EH (cell line): ENCODE results near the gene CHST9.
"Not testable (repeated sequence)": the region's sequence is repeated elsewhere in the genome, so short reads cannot be mapped to it uniquely, and the experiment has no call there.

Experiments used
- DNase-seq: peaks from one replicate; pipeline ENCODE4 v3.0.0-alpha.2; 2015; ENCODE audit warnings: low read depth

Gene CHST9

DNA sequence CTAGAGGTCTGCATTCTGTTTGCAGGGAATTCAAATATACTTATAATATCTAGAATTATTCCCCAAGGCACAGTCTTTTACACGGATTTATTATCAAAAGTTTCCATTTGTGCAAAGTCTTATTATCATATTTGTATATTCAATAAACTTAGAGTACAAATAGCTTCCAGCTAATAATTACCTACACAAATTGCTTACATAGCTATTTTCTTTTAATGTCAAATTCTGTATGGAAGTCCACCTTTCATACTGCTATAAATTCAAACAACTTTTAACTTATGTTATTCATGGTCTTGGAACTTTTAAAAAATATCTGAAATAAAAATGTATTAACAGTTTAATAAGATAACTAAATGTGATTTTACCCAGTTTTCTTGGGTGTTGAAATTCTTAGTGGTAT lies 13.1 kb downstream of the CHST9 start:
- DNase-seq = no peak

DNA sequence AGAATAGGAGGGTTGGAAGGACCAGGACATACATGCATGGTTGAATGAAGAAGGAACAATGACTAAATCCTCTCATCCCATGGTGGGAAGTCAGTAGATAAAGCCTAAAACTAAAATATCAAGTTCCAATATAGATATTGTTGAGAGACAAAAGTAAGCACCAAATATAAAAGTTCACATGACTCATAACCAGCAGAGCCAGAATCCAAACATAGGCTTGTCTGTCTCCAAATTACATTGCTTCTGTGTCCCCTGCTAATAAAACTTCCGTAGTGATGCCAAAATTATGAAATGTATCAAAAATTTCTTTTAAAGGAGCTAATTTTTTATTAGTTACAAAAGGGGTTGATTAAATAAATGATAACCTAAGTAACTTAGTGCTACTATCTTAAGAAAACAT lies 19.7 kb downstream of the CHST9 start:
- no peak for DNase-seq

DNA sequence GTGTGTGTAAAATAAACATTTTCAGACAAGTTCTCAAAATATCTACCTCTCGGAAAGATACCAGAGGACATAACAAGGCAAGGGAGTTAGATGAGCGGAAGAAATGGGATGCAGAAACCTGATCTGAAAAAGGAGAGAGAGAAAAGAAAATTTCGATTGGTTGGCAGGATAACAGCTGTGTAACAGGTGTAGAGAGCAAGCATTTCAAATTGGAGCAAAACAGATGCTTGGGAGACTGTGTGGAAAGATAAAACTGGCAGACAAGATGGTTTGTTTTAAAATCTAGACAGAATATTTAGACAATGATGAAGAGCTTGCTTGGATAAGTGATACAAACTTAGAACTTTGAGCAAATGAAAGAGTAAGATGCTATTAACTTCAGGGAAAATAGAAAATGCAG lies 20.2 kb downstream of the CHST9 start:
- DNase-seq = no peak

DNA sequence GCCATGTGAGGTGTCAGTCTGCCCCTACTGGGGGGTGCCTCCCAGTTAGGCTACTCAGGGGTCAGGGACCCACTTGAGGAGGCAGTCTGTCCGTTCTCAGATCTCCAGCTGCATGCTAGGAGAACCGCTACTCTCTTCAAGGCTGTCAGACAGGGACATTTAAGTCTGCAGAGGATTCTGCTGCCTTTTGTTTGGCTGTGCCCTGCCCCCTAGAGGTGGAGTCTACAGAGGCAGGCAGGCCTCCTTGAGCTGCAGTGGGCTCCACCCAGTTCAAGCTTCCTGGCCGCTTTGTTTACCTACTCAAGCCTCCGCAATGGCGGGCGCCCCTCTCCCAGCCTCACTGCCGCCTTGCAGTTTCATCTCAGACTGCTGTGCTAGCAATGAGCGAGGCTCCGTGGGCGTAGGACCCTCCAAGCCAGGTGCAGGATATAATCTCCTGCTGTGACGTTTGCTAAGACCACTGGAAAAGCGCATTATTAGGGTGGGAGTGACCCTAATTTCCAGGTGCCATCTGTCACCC lies 21.9 kb downstream of the CHST9 start:
- not testable (repeated sequence) for DNase-seq

DNA sequence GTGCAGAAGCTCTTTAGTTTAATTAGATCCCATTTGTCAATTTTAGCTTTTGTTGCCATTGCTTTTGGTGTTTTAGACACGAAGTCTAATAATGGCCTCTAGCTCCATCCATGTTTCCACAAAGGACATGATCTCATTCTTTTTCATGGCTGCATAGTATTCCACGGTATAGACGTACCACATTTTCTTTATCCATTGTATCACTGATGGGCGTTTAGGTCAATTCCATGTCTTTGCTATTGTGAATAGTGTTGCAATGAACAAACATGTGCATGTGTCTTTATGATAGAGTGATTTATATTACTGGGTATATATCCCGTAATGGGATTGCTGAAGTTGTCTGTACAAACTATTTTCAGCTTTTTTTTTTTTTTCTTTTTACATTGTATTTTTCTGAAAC lies 35.9 kb downstream of the CHST9 start:
- not testable (repeated sequence) for DNase-seq

DNA sequence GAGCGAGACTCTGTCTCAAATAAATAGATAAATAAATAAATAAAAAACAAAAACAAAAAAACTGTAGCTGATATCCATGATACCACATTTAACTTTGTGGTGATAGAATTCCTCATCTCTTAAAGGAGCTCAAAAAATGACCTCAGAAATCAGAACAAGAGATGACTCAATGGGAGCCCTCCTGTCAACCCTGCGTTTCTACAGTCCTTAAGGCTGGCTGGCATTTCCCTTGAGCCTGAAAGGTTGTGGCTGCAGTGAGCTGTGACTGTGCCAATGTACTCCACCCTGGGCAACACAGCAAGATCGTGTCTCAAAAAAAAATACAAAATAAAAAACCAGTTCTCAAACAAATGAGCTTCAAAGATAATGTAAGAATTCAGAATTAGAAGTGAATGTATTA lies 40.4 kb downstream of the CHST9 start:
- DNase-seq = no peak

DNA sequence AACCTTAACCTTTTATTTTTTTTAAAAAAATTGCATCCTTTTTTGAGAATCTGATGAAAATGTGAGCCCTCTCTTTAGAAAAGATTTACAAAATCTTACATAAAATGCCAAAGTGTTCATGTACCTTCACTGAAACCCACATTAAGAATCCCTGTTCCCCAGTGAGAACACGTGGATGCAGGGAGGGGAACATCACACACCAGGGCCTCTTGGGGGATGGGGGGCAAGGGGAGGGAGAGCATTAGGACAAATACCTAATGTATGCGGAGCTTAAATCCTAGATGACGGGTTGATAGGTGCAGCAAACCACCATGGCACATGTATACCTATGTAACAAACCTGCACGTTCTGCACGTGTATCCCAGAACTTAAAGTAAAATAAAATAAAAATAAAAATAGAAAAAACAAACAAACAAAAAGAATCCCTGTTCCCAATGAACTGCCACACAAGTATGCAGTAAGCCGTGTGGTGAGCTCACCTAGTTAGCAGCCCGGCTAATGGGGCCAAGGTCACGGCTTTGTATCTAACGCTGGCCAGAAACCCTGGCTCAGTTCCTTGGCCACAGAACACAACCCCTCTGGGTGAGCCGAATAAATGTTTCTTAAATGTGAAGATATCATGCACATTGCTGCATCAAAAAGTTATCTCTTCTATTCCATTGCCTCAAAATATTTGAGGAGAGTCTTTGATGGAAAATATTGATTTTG lies 41.4 kb downstream of the CHST9 start:
- no peak for DNase-seq

DNA sequence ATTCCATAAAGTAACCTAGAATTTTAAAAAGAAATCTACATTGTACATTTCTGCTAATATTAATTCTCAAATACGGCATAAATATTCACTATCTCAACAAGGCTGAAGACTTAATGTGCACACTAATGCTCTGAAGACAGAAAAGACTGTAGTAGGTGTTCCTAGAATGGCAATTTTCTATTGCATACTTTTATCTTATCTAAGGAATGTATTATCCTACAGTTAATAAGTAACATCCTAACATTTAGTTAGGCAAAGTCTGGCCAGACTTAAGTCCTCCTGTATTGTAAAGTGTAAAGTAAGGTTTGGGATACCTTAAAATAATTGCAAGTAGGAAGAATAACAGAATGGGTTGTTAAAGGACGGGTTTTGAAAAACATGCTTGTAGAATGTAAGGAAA lies 42.2 kb downstream of the CHST9 start:
- DNase-seq = no peak

DNA sequence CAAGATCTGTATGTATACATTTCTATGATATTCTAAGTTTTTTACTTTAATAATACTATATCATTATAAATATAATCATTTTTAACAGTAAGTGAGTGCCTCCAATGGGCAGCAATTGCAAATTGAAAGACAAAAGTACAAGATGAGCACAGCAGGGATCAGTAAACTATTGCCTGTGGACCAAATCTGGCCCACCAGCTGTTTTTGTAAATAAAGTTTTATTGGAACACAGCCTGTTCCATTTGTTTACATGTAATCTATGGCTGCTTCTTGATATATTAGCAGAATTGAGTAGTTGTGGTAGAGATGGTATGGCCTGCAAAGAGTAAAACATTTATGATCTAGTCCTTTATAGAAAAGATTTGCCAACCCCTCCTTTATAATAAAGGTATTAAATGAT lies 43.2 kb downstream of the CHST9 start:
- no peak for DNase-seq

DNA sequence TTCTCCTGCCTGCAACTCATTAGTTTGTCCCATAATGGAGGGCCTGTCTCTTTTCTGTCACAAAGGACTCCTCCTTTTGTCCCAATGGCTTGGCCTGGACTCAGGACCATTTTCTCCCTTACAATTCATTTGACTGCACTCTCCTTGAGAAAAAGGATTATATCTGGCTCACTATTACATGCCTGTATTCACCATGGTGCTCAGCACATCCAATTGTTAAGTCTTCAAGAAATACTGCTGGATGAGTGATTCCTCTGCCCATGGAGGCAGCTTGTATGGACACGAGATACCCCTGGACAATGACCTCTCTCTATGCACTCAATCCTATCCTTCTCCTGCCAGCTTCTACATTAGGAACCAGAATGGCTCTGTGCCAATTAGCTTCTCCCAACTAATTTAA lies 47.0 kb downstream of the CHST9 start:
- DNase-seq = no peak

DNA sequence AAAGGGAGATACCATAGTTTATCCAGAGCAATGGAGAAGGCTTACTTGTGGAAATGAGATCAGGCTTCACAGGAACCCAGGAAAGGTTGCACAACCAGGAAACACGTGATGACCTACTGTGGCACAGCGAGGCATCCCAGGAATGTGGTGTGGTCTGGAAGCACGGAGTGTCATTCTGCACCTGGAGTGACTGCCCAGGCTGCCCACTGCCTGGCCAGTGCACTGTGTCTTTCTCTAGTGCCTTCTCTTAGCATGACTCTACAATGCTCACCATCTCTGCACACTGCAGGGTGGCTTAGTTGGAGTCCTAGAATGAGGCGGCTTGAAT lies 48.9 kb downstream of the CHST9 start:
- no peak for DNase-seq

DNA sequence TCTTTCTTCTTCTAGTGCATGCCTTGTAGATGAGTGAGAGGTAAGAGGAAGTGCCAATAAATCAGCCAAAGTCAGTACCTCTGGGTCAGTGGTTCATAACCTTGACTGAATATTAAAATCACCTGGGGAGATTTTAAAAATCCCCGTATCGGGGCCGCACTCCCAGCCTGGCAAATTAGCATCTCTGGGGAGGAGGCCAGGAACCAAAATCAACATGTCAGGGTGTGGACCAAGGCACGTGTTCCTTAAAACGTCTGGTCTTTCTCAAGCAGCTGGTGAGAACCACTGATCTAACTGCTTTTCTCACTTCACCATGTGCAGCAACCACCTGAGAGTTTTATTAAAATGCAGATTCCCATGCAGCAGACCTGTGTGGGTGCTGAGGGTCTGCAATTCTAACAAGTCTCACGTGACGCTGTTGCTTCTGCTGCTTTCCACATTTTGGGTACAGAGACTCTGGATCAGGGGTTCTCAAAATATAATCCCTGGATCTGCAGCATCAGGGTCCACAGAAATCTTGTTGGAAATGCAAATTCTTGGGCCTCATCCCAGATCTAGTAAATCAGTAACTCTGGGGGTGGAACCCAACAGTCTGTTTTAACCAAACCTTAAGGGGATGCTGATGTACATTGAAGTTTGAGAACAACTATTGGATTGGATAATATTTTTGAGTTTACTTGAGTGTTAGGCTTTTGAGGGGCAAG lies 49.5 kb downstream of the CHST9 start:
- no peak for DNase-seq

DNA sequence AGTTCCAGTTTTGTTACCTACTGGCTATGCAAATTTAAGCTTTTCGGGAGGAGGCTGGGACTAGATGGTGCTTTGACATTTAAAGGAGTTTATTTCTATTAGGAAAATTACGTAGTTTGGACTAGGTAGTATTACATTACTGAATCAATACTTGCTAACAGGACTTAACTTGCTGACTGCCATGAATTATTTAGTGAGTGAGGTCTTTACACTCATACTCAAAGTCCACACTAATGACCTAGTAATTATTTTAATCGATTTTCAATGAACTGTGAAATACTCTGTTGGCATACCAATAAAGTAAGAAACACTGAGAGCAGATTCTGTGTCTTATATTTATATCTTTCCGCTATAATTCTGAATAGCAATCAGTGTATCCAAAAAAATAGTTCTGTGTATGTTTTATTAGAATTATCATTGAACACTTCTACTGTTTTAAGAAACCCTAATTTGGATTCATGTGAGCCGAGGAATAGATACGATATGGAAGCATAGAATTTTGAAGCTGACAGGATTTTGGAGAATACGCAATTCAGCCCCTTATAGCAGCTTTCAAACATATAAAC lies 55.0 kb downstream of the CHST9 start:
- no peak for DNase-seq

DNA sequence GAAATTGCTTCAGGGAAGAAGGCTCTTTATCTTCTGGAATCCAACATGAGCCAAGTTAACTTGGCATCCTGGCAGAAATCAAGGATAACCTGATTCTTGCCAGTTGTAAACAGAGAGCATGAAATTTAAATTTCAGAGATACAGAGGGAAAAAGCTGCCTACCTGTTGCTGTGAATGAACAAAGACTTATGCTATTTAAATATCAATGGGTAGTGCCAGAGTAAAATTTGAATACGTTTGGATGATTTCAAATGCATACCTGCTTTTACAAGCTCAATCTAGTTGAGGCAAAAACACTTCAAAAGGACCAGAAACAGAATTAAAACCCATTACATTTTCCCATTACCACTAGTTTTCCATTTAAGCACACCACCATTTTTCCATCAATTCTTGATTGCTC lies 60.9 kb downstream of the CHST9 start:
- no peak for DNase-seq

DNA sequence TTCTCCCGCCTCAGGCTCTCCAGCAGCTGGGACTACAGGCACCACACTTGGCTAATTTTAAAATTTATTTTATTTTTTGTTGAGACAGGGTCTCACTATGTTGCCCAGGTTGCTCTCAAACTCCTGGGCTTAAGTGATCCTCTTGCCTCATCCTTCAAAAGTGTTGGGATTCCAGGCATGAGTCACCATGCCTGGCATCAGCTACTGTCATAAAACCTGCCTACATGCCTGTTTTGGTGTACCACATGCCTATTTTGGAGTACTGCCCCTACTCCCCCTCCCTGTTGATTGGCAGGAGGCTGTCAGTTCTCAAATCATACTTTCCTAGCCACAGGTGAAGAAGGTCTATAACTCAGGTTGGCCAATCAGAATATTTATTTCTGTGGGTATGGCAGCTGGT lies 64.0 kb downstream of the CHST9 start:
- no peak for DNase-seq

DNA sequence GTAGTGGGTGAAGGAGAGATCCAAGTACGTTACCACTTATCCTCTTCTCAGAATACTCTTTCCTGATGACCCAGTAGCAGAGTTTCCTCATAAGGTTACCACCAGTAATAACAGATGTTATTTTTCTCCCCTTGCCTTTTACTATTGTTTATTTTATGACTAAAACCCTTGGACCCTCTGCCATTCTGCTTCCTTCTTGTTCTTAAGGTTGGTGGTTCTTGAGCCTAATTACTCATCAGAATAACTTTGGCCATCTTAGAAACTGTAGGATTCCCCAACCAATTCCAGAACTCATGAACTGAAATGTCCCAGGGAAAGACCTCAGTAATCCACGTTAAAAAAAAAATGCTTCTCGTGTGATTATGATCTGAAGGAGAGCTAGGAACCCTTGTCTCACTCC lies 64.9 kb downstream of the CHST9 start:
- no peak for DNase-seq

DNA sequence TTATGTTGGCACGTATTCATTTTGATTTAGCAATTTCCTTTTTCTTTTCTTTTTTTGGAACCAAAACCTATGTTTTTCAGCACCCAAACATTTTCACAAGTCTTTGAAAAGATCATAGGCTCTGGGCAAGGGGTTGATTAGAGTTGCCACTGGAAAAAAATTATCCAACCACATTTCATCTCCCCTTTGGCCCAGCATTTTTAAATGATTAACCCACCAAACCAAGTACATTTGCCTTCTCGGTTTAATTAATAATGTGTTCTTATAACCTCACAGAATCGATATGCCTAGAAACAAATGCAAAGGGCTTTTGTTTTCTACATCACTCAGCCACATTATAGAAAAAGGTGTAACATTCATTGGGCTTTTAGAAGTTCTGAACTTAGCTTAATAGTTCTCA lies 66.1 kb downstream of the CHST9 start:
- no peak for DNase-seq

DNA sequence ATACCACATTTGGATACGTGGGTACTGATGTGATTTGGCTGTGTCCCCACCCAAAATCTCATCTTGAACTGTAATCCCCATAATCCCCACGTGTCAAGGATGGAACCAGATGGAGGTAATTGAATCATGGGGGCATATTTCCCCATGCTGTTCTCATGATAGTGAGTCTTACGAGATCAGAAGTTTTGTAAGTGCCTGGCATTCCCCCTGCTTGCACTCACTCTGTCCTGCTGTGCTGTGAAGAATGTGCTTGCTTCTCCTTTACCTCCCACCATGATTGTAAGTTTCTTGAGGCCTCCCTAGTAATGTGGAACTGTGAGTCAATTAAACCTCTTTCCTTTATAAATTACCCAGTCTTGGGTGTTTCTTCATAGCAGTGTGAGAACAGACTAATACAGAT lies 70.3 kb downstream of the CHST9 start:
- no peak for DNase-seq

DNA sequence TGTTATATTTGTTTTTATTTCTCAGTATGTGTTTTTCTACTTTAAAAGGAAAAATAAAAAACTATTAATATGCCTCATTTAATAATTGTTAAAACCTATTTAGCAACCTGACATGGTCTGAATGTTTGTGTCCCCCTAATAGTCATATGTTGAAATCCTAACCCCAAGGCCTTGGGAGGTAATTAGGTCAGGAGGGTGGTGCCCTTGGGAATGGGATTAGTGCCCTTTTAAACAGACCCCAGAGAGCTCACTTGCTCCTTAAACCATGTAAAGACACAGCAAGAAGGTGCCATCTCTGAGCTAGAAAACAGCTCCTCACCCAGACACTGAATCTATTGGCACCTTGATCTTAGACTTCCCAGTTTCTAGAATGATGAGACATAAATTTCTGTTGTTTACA lies 71.8 kb downstream of the CHST9 start:
- no peak for DNase-seq

DNA sequence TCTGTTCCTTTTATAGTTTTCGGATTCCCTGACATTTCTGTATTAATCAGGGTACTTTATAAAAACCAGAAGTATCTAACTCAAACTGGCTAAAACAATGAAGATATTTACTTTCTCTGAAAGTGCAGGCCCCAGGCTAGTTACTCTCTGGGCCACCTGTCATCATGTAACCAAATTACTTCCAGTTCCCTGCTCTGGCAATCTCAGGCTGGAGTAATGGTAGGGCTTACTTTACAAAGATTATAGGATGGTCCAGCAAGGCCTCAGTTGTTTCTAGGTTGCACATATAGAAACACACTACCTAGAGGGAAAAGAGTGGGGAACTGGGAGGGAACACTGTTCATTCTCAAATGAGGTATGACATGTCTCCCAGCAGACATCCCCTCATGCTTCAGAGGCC lies 74.8 kb downstream of the CHST9 start:
- DNase-seq = no peak

DNA sequence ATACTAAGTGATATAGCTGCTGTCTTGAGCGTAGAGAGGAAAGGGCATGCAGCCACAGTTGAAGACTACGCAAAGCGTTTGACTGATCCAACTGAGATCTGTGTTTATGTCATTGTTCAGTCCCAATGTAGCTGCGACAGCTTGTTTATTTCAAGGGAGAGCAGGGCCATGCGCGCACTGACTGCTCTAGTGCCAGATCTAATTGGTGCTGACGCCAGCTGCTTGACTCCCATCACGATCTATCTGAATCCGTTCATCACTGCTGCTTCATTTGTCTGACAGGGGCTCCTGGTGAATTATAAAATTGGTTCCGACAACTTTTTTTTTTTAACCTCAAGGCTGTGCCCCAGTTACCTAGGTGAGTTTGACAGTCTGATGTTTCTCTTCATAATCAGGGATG lies 75.7 kb downstream of the CHST9 start:
- DNase-seq = no peak

DNA sequence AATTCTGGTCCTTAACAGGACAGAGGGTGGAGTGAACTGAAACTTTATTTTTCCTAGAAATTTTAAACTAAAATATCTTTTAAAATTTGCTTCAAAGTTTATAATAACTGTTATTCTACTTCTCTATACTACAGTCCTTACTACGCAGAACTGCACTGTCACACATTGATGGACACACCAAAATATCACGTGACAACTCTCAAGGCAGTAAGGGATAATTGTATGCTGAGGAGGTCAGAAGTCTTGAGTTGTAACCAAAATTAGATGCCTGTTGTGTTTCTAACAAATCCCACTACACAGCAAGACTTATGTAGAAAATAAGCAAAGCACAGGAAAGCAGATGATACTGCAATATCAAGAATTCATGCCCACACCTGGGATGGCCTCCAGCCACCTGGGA lies 76.3 kb downstream of the CHST9 start:
- DNase-seq = no peak

DNA sequence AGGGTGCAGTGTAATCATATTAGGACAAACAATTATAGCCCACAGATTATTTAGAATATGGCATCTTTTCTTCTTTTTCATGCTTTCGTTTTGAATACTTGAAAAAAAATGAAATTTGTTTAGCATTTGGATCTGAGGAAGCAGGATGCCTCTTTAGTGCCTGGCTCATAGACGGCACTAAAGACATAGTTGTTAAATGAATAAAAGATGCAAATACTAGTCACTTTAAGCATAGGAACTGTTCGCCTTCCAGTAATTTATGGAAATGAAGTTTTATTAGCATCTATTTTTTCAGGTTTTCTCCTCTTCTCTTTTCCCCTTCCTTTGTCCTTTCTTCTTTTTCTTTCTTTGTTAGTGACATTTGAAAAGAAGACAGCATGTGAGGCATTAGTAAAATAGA lies 80.4 kb downstream of the CHST9 start:
- DNase-seq = no peak

DNA sequence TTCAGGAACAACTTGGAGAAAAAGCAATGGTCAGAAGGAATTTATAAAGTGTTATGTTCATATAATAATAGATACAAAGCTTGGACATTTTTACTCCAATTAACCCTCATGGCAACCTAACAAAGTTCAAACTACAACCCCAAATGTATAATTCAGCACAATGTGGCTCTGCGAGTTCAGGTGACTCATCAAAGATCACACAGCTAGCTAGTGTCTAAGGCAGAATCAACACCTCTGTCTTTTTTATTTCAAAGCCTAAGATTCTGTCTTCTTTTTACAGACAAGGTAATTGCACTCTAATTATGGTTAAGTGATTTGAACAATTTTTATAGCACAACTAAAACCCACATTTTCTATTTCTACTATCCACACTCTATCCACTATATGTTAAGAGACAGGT lies 90.5 kb downstream of the CHST9 start:
- no peak for DNase-seq
